Activated CD4-positive, alpha-beta T cell treated with anti-CD3 and anti-CD28 coated beads for 36 hours (primary cell): ENCODE data around the gene PBX3. TPM values are rescaled to one million over a fixed set of nuclear protein-coding genes. Genes with fewer than 3 reads are reported as not detected.

Source experiments
- ATAC-seq: fragments of 200-7000 bp; cut with Tn5 transposase; one replicate; pipeline ENCODE4 v1.10.0; 2021; ENCODE audit warnings: mild to moderate bottlenecking, moderate library complexity
- CTCF ChIA-PET: fragments of 350-600 bp; sonication (Branson Sonifier 250); formaldehyde crosslinking; loops from one replicate; lab custom pipeline; 2021; ENCODE audit warnings: antibody characterized with exemption; lab: Charles Lee
- POLR2A ChIA-PET: fragments of 350-600 bp; sonication (Branson Sonifier 250); formaldehyde crosslinking; loops from one replicate; lab custom pipeline; 2021; ENCODE audit warnings: antibody characterized with exemption, inconsistent platforms; lab: Charles Lee
- DNase-seq: peaks from one replicate; pipeline ENCODE4 v3.0.0-alpha.2; 2020
- H3K27ac Mint-ChIP-seq: one replicate; pipeline ENCODE4 v1.8.0; 2021; ENCODE audit warnings: mixed read lengths
- H3K27me3 Mint-ChIP-seq: one replicate; pipeline ENCODE4 v1.8.0; 2021; ENCODE audit warnings: mixed read lengths
- H3K36me3 Mint-ChIP-seq: one replicate; pipeline ENCODE4 v1.8.0; 2021; ENCODE audit warnings: low read depth, mixed read lengths
- H3K4me1 Mint-ChIP-seq: one replicate; pipeline ENCODE4 v1.8.0; 2021; ENCODE audit warnings: mixed read lengths
- H3K4me3 Mint-ChIP-seq: one replicate; pipeline ENCODE4 v1.8.0; 2021; ENCODE audit warnings: mild to moderate bottlenecking, moderate library complexity, mixed read lengths
- H3K9me3 Mint-ChIP-seq: one replicate; pipeline ENCODE4 v1.8.0; 2021; ENCODE audit warnings: low read depth, mixed read lengths
- intact Hi-C, 2 experiments: fragments of 100-400 bp; cut with DNase I in 1 of 2; cut with micrococcal nuclease in 1 of 2; formaldehyde crosslinking; loops; one replicate each; pipeline versions ENCODE4 v1.14.2 to v1.15.1; 2022 to 2024; cut with DNase I, micrococcal nuclease
- total RNA-seq, 2 experiments: library from RNA; stranded (reverse); gene quantifications; one replicate each; pipeline ENCODE4 v1.2.3, GENCODE V29; 2021

The PBX3 gene
- total RNA-seq, 2 experiments from 2014 or later, result 11.3 to 11.4 TPM

DNA sequence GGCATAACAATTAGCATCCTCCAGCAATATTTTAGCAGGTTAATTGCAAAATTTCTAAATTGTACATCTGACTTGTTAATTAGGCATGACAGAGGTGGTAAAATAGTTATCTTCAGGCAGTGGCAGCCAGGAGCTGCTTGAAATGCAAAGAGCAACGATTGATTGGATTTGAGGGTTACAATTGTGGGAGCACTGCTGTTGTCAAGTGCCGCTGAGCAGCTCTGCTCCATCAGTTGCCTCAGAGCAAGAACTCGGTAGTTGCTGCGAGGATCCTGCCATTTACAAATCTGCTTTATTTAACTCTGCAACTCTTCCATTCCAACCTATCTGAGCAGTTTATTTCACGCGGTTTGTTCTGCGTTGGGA lies 12.6 kb downstream of the PBX3 start:
- H3K27ac Mint-ChIP-seq, result no peak overlapping the region

GRCh38 chr9:125760537-125760936 lies 13.4 kb downstream of the PBX3 start:
- no peaks in the 10 kb centered on the region for H3K9me3 Mint-ChIP-seq
- ChIA-PET POLR2A (no interaction called here), CTCF (no interaction called here)
- DNase-seq (no peak), ATAC-seq (no peak)
- no peak overlapping the region for H3K27ac Mint-ChIP-seq
- H3K4me3 Mint-ChIP-seq, result no peak overlapping the region
- intact Hi-C loops, result no loop called here
- H3K36me3 Mint-ChIP-seq, result no peaks in the 10 kb centered on the region
- H3K27me3 Mint-ChIP-seq, result no peaks in the 10 kb centered on the region
- H3K4me1 Mint-ChIP-seq, result peaks cover 19% of the 10 kb centered on the region

More for the DNA sequence above, 12.6 kb downstream of the PBX3 start:
- peaks cover 19% of the 10 kb centered on the region for H3K4me1 Mint-ChIP-seq
- no peaks in the 10 kb centered on the region for H3K9me3 Mint-ChIP-seq
- ATAC-seq (no peak), DNase-seq (no peak)
- peak overlapping the region; percentile 50 for H3K4me3 Mint-ChIP-seq
- no peaks in the 10 kb centered on the region for H3K27me3 Mint-ChIP-seq
- ChIA-PET CTCF (interaction anchor here (0.6 kb wide), 1 partner anchor 984 kb away, joined by 3 read pairs; no protein-coding TSS in a partner anchor), POLR2A (interaction anchor here (0.6 kb wide), 1 partner anchor 651 kb away, joined by 4 read pairs; no protein-coding TSS in a partner anchor)
- H3K36me3 Mint-ChIP-seq, result no peaks in the 10 kb centered on the region
- intact Hi-C loops, result no loop called here

DNA sequence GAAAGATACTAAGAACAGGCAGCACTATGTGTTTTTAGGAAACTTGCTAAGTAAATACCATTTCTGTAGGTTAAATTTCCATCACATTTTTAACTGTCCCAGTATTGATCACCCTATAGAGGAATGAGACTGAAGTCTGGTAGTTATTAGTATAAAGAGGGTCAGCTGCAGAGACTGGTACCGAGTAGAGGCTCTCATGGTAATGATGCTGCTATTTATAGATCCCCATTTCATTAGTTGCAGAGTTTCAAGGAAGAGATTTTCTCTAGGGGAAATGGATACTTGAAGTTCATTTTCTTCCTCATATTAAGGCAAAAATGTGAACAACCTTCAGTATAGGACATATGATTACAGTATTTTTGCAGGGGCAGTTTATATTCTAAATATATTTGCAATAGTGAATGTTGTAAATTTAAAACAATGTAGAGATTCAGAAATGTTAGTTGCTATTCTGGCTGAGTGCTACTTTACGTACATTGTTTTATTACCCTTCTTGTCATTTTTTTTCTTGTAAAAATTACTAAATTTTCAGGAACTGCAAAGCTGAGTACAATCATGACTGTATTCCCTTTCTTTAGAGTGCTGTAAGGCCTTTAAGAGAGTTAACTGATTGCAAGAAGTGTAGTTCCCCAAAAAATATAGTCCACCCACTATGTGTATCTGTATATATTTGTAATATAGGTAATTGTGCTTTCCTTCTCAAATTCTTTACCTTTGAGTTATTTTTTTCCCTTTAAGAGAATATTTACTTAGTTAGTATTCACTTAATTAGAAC lies 14.7 kb downstream of the PBX3 start:
- POLR2A ChIA-PET, result no interaction called here
- no peak for DNase-seq
- CTCF ChIA-PET, result no interaction called here
- Mint-ChIP-seq H3K4me3 (no peak overlapping the region), H3K27ac (no peak overlapping the region), H3K36me3 (no peaks in the 10 kb centered on the region), H3K9me3 (no peaks in the 10 kb centered on the region), H3K4me1 (peaks cover 13% of the 10 kb centered on the region), H3K27me3 (no peaks in the 10 kb centered on the region)
- no peak for ATAC-seq
- intact Hi-C loops, result no loop called here

GRCh38 chr9:125763394-125763801 lies 16.2 kb downstream of the PBX3 start:
- no peak for ATAC-seq
- CTCF ChIA-PET, result no interaction called here
- DNase-seq, result no peak
- intact Hi-C loops, result no loop called here
- Mint-ChIP-seq H3K27ac (no peak overlapping the region), H3K4me1 (peaks cover 19% of the 10 kb centered on the region), H3K4me3 (no peak overlapping the region), H3K27me3 (no peaks in the 10 kb centered on the region), H3K36me3 (peaks cover 2% of the 10 kb centered on the region), H3K9me3 (no peaks in the 10 kb centered on the region)
- POLR2A ChIA-PET, result no interaction called here

DNA sequence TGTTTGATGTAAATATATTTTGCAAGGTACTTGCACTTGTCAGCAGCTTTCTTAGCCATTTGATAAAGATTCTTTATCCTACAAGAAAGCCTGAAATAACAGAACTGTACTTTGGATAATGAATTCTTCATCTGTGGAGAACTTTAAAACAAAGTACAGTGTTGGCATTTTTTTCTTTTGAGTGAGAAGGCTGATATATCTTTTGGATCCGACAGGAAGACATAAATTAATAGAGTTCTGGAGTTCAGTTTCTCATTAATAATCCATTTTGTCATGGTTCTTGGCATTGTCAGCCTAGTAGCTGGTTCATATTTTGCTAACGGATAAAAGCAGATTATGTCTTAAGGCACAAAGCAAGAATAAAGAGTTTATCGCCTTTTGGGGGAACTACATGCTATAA lies 17.0 kb downstream of the PBX3 start:
- CTCF ChIA-PET, result interaction anchor here (0.7 kb wide), 1 partner anchor 1144 kb away, joined by 3 read pairs; no protein-coding TSS in a partner anchor
- H3K36me3 Mint-ChIP-seq, result peaks cover 2% of the 10 kb centered on the region
- ATAC-seq (no peak), DNase-seq (no peak)
- no peak overlapping the region for H3K27ac Mint-ChIP-seq
- POLR2A ChIA-PET, result interaction anchor here (0.6 kb wide), 1 partner anchor 203 kb away, joined by 11 read pairs; no protein-coding TSS in a partner anchor
- H3K9me3 Mint-ChIP-seq, result no peaks in the 10 kb centered on the region
- no peak overlapping the region for H3K4me3 Mint-ChIP-seq
- no peaks in the 10 kb centered on the region for H3K27me3 Mint-ChIP-seq
- intact Hi-C loops, result no loop called here
- H3K4me1 Mint-ChIP-seq, result peaks cover 15% of the 10 kb centered on the region

DNA sequence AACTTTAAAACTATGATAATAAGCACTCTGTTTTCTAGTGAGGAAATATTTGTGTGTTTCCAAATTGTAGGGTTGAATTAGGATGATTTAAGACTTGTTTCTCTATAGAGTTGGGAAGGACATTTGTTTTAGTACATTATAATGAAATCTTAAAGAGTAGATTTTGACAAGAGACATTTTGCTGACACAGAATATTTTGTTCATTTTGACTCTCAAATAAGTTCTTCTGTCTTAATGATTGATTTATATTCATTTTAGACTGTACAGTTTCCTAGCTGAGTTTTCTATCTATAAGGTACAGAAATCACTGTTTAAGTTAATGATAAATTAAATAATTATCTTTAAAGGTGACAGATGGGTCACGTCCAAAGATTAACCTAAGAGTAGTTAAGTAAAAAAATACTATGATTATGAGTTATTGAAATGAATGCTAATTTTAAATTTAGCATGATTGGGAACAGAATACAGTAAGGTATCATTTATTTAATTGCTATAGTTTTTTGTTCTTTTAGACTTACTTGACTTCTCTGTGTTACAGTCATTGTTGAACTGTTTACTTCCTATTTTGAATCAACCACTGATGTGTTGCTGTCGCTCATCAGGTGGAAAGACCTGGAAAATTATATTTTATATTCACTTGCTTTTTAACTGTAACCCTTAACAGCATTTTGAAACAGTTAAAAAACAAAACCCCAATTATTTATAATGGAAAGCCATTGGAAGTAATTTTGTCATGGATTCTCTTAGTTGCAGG lies 19.5 kb downstream of the PBX3 start:
- no peaks in the 10 kb centered on the region for H3K27me3 Mint-ChIP-seq
- intact Hi-C loops, result no loop called here

DNA sequence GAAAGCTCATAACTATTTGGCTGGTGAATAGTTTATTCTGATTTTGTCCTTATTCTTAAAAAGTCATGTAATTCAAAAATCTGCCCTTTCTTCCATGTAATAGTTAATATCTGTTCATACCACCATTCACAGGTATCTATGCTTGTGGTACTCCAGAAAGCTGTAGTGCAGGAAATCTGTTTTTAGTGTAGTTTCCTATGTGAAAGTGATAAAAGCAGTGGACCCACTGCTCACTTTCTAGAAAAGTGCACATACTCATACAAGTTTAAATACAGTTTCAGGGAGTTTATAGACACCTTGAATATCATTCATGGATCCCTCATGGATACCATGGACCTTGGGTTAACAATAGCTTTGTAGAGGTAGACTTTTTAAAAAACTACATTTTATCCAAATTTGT lies 20.2 kb downstream of the PBX3 start:
- Mint-ChIP-seq H3K4me1 (peaks cover 11% of the 10 kb centered on the region), H3K4me3 (no peak overlapping the region), H3K9me3 (no peaks in the 10 kb centered on the region), H3K27me3 (no peaks in the 10 kb centered on the region), H3K36me3 (peaks cover 2% of the 10 kb centered on the region), H3K27ac (no peak overlapping the region)
- ATAC-seq (no peak), DNase-seq (no peak)
- POLR2A ChIA-PET, result no interaction called here
- intact Hi-C loops, result no loop called here
- CTCF ChIA-PET, result no interaction called here

More for the DNA sequence above, 19.5 kb downstream of the PBX3 start:
- ChIA-PET CTCF (no interaction called here), POLR2A (no interaction called here)
- no peak for DNase-seq
- ATAC-seq, result no peak
- Mint-ChIP-seq H3K27ac (no peak overlapping the region), H3K4me3 (no peak overlapping the region), H3K9me3 (no peaks in the 10 kb centered on the region), H3K4me1 (peaks cover 11% of the 10 kb centered on the region), H3K36me3 (peaks cover 2% of the 10 kb centered on the region)

DNA sequence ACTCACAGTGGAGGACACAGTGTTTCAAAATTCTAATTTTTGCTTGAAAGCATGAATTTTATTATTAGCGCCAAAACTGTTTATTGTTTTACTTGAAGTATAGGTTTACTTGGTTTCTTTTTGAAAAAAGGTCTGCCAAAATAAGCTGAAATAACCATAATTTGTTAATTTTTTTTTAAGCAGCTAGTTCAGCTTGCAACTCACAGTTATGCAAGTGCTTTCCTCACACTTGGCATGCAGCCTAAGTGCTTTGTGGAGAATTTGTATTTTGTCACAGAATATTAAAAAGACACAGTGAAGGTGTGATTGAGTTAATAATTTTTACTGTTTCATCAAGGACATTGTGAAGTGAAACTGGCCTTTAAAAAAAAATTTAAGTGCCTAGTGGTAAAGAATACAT lies 21.6 kb downstream of the PBX3 start:
- POLR2A ChIA-PET, result no interaction called here
- no peaks in the 10 kb centered on the region for H3K27me3 Mint-ChIP-seq
- peaks cover 2% of the 10 kb centered on the region for H3K36me3 Mint-ChIP-seq
- no peaks in the 10 kb centered on the region for H3K9me3 Mint-ChIP-seq
- DNase-seq (no peak), ATAC-seq (no peak)
- CTCF ChIA-PET, result interaction anchor here (0.6 kb wide), 1 partner anchor 523 kb away, joined by 3 read pairs; no protein-coding TSS in a partner anchor
- H3K27ac Mint-ChIP-seq, result no peak overlapping the region
- intact Hi-C loops, result no loop called here
- no peak overlapping the region for H3K4me3 Mint-ChIP-seq
- peaks cover 11% of the 10 kb centered on the region for H3K4me1 Mint-ChIP-seq

DNA sequence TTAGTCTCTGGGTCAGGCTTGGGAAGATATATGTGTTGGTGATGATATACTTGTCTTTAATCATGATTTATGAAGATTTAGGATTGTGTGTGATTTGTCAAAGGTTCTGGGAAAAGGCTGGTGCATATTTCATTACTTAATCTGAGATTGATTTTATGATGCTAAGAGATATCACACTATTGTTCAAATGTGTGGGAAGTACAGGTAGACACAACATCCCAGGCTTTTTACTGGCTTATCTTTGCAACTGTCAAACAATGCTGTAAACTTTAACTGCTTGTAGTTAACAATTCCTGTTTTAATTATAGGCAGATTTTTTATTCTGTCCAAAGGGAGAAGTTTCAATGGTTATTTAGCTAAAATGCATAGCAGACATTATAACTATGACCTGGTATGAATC lies 23.9 kb downstream of the PBX3 start:
- peaks cover 5% of the 10 kb centered on the region for H3K36me3 Mint-ChIP-seq
- intact Hi-C loops, result no loop called here
- CTCF ChIA-PET, result no interaction called here
- POLR2A ChIA-PET, result no interaction called here
- DNase-seq, result no peak
- H3K4me1 Mint-ChIP-seq, result peaks cover 11% of the 10 kb centered on the region
- ATAC-seq, result no peak
- H3K27me3 Mint-ChIP-seq, result no peaks in the 10 kb centered on the region
- H3K4me3 Mint-ChIP-seq, result no peak overlapping the region
- no peak overlapping the region for H3K27ac Mint-ChIP-seq
- no peaks in the 10 kb centered on the region for H3K9me3 Mint-ChIP-seq

GRCh38 chr9:125772740-125773139 lies 25.6 kb downstream of the PBX3 start:
- POLR2A ChIA-PET, result interaction anchor here (0.7 kb wide), 1 partner anchor 628 kb away, joined by 3 read pairs; no protein-coding TSS in a partner anchor
- ATAC-seq (no peak), DNase-seq (no peak)
- CTCF ChIA-PET, result no interaction called here
- H3K4me3 Mint-ChIP-seq, result no peak overlapping the region
- H3K27ac Mint-ChIP-seq, result no peak overlapping the region
- H3K4me1 Mint-ChIP-seq, result peaks cover 2% of the 10 kb centered on the region
- no peaks in the 10 kb centered on the region for H3K9me3 Mint-ChIP-seq
- H3K27me3 Mint-ChIP-seq, result no peaks in the 10 kb centered on the region
- H3K36me3 Mint-ChIP-seq, result peaks cover 4% of the 10 kb centered on the region
- intact Hi-C loops, result no loop called here

GRCh38 chr9:125774106-125774505 lies 26.9 kb downstream of the PBX3 start:
- CTCF ChIA-PET, result no interaction called here

More at GRCh38 chr9:125774106-125774505, 26.9 kb downstream of the PBX3 start:
- POLR2A ChIA-PET, result no interaction called here
- no peaks in the 10 kb centered on the region for H3K9me3 Mint-ChIP-seq
- H3K27me3 Mint-ChIP-seq, result no peaks in the 10 kb centered on the region
- DNase-seq, result no peak
- no peak overlapping the region for H3K27ac Mint-ChIP-seq
- no peak overlapping the region for H3K4me3 Mint-ChIP-seq
- H3K36me3 Mint-ChIP-seq, result peaks cover 3% of the 10 kb centered on the region
- no peaks in the 10 kb centered on the region for H3K4me1 Mint-ChIP-seq
- ATAC-seq, result no peak
- intact Hi-C loops, result no loop called here
